CD4-positive, alpha-beta T cell (primary cell): Measurements from ENCODE around the gene EIF3D. TPM values are rescaled to one million over a fixed set of nuclear protein-coding genes. Genes with fewer than 3 reads are reported as not detected.

Source experiments
- ATAC-seq: fragments of 200-7000 bp; cut with Tn5 transposase; one replicate; pipeline ENCODE4 v1.10.0; 2022; ENCODE audit warnings: mild to moderate bottlenecking; ENCODE audit not compliant: poor library complexity
- CTCF ChIA-PET: fragments of 350-600 bp; sonication (Branson Sonifier 250); formaldehyde crosslinking; loops from one replicate; lab custom pipeline; 2021; ENCODE audit warnings: antibody characterized with exemption, inconsistent platforms; lab: Charles Lee
- POLR2A ChIA-PET: fragments of 350-600 bp; sonication (Branson Sonifier 250); formaldehyde crosslinking; loops from one replicate; lab custom pipeline; 2021; ENCODE audit warnings: antibody characterized with exemption, inconsistent platforms; lab: Charles Lee
- DNase-seq, 14 experiments: peaks; one replicate each; pipeline ENCODE4 v3.0.0-alpha.2; 2013 to 2020; ENCODE audit warnings: mixed read lengths in 2 of 14
- H3K27ac ChIP-seq, 2 donors: one replicate each; pipeline versions ENCODE4 v1.5.1 to v1.7.0; 2013; ENCODE audit warnings: low read length in 2 of 2, low read depth in 1 of 2, mild to moderate bottlenecking in 1 of 2
- H3K27me3 ChIP-seq, 2 experiments: 1 replicate in 1 of 2; 2 replicates in 1 of 2; pipeline versions ENCODE4 v1.6.1 to v1.7.0; 2013; ENCODE audit warnings: low read length in 2 of 2, control low read depth in 1 of 2, mild to moderate bottlenecking in 1 of 2, moderate library complexity in 1 of 2; ENCODE audit not compliant: insufficient read depth in 2 of 2, control insufficient read depth in 1 of 2
- H3K36me3 ChIP-seq: one replicate; pipeline ENCODE4 v1.6.1; 2013; ENCODE audit warnings: low read length, control low read depth; ENCODE audit not compliant: insufficient read depth
- H3K4me1 ChIP-seq: one replicate; pipeline ENCODE4 v1.6.1; 2013; ENCODE audit warnings: low read length, control low read depth; ENCODE audit not compliant: insufficient read depth
- H3K4me3 ChIP-seq: one replicate; pipeline ENCODE4 v1.5.1; 2013; ENCODE audit warnings: mild to moderate bottlenecking, low read length, moderate library complexity
- H3K9me3 ChIP-seq, 2 experiments: 1 replicate in 1 of 2; 2 replicates in 1 of 2; pipeline versions ENCODE4 v1.6.1 to v1.7.0; 2013; ENCODE audit warnings: low read length in 2 of 2, mild to moderate bottlenecking in 2 of 2, control low read depth in 1 of 2, moderate library complexity in 1 of 2; ENCODE audit not compliant: control insufficient read depth in 1 of 2, insufficient read depth in 1 of 2
- H3K27ac Mint-ChIP-seq: one replicate; pipeline ENCODE4 v1.8.0; 2020; ENCODE audit warnings: mixed read lengths
- H3K27me3 Mint-ChIP-seq: one replicate; pipeline ENCODE4 v1.8.0; 2021; ENCODE audit warnings: mixed read lengths
- H3K36me3 Mint-ChIP-seq: one replicate; pipeline ENCODE4 v1.8.0; 2021; ENCODE audit warnings: low read depth, mixed read lengths
- H3K4me1 Mint-ChIP-seq: one replicate; pipeline ENCODE4 v1.8.0; 2021; ENCODE audit warnings: low read depth, mixed read lengths
- H3K4me3 Mint-ChIP-seq: one replicate; pipeline ENCODE4 v1.8.0; 2020; ENCODE audit warnings: mild to moderate bottlenecking, mixed read lengths
- H3K9me3 Mint-ChIP-seq: one replicate; pipeline ENCODE4 v1.8.0; 2020; ENCODE audit warnings: mixed read lengths
- CTCF ChIP-seq: fragments of 200-600 bp; IDR thresholded peaks from one replicate; pipeline ENCODE4 v1.8.0; 2022; ENCODE audit warnings: antibody characterized with exemption, mild to moderate bottlenecking
- intact Hi-C, 2 experiments: fragments of 100-400 bp; cut with DNase I in 1 of 2; cut with micrococcal nuclease in 1 of 2; formaldehyde crosslinking; loops; one replicate each; pipeline versions ENCODE4 v1.15.1 to v1.9.0; 2023 to 2025; cut with DNase I, micrococcal nuclease
- total RNA-seq, 174 experiments: library from RNA in 2 of 174; stranded (reverse) in 2 of 174; gene quantifications; one replicate each; pipeline ENCODE4 v1.2.3 and lab custom pipeline; 2021 to 2026

EIF3D gene
- total RNA-seq, 2 experiments from 2014 or later: 285 to 286 TPM

GRCh38 chr22:36549033-36549432 lies 20.1 kb upstream of the EIF3D start:
- peaks cover 53% of the 10 kb centered on the region for H3K27me3 Mint-ChIP-seq
- no peak overlapping the region for H3K27ac Mint-ChIP-seq
- peaks cover 2% of the 10 kb centered on the region for H3K4me1 ChIP-seq
- no peaks in the 10 kb centered on the region for H3K9me3 Mint-ChIP-seq
- H3K9me3 ChIP-seq: no peaks in the 10 kb centered on the region
- intact Hi-C loops: loop anchor here in 1 of 2 experiments (5.0 kb wide), 1 partner anchor 308 kb away; no protein-coding TSS in a partner anchor
- no peak overlapping the region for H3K4me3 ChIP-seq
- no peak for DNase-seq
- no peak overlapping the region for H3K4me3 Mint-ChIP-seq
- ChIA-PET POLR2A (no interaction called here), CTCF (interaction anchor here (0.7 kb wide), 1 partner anchor 111 kb away, joined by 5 read pairs; no protein-coding TSS in a partner anchor)
- no peaks in the 10 kb centered on the region for H3K36me3 ChIP-seq
- no peaks in the 10 kb centered on the region for H3K36me3 Mint-ChIP-seq
- no peak for ATAC-seq
- H3K27me3 ChIP-seq: peaks cover 0 to 2% of the 10 kb centered on the region in 2 experiments
- no peak for TF ChIP-seq CTCF
- H3K4me1 Mint-ChIP-seq: no peaks in the 10 kb centered on the region
- no peak overlapping the region for H3K27ac ChIP-seq

GRCh38 chr22:36548606-36549005 lies 19.6 kb upstream of the EIF3D start:
- Histone ChIP-seq H3K27ac (no peak overlapping the region), H3K27me3 (peaks cover 0 to 2% of the 10 kb centered on the region in 2 experiments), H3K4me1 (peaks cover 2% of the 10 kb centered on the region), H3K4me3 (no peak overlapping the region), H3K36me3 (no peaks in the 10 kb centered on the region), H3K9me3 (no peaks in the 10 kb centered on the region)
- DNase-seq (no peak), ATAC-seq (no peak)
- no peaks in the 10 kb centered on the region for H3K36me3 Mint-ChIP-seq
- no peaks in the 10 kb centered on the region for H3K9me3 Mint-ChIP-seq
- intact Hi-C loops: loop anchor here in 1 of 2 experiments (5.0 kb wide), 1 partner anchor 309 kb away; no protein-coding TSS in a partner anchor
- no peaks in the 10 kb centered on the region for H3K4me1 Mint-ChIP-seq
- H3K27me3 Mint-ChIP-seq: peaks cover 50% of the 10 kb centered on the region
- H3K27ac Mint-ChIP-seq: no peak overlapping the region
- no peak for TF ChIP-seq CTCF
- CTCF ChIA-PET: no interaction called here
- no peak overlapping the region for H3K4me3 Mint-ChIP-seq
- POLR2A ChIA-PET: no interaction called here

GRCh38 chr22:36546932-36547331 lies 18.0 kb upstream of the EIF3D start:
- peaks cover 46% of the 10 kb centered on the region for H3K27me3 Mint-ChIP-seq
- H3K4me1 ChIP-seq: peaks cover 7% of the 10 kb centered on the region
- DNase-seq (no peak), ATAC-seq (no peak)
- H3K9me3 ChIP-seq: no peaks in the 10 kb centered on the region
- CTCF ChIA-PET: no interaction called here
- no peak overlapping the region for H3K4me3 ChIP-seq
- POLR2A ChIA-PET: interaction anchor here (1.5 kb wide), 1 partner anchor 18 kb away, joined by 3 read pairs; the partner anchor contains the start of gene EIF3D
- H3K27ac Mint-ChIP-seq: no peak overlapping the region
- H3K4me1 Mint-ChIP-seq: no peaks in the 10 kb centered on the region
- no peak overlapping the region for H3K4me3 Mint-ChIP-seq
- no peak for TF ChIP-seq CTCF
- peaks cover 0 to 2% of the 10 kb centered on the region in 2 experiments for H3K27me3 ChIP-seq
- H3K9me3 Mint-ChIP-seq: no peaks in the 10 kb centered on the region
- H3K36me3 ChIP-seq: no peaks in the 10 kb centered on the region
- no peak overlapping the region for H3K27ac ChIP-seq
- no peaks in the 10 kb centered on the region for H3K36me3 Mint-ChIP-seq
- intact Hi-C loops: loop anchor here in 1 of 2 experiments (5.0 kb wide), 1 partner anchor 310 kb away; no protein-coding TSS in a partner anchor
